K562 (cell line): ENCODE data around the gene SIX3. TPM values are rescaled to one million over a fixed set of nuclear protein-coding genes. Genes with fewer than 3 reads are reported as not detected.

ENCODE experiments used
- ATAC-seq: fragments of 200-7000 bp; cut with Tn5 transposase; 3 replicates; pipeline ENCODE4 v1.9.1; 2020; ENCODE audit warnings: moderate library complexity
- BruUV-seq: library from RNA; stranded (reverse); fragments of 400-500 nt; replicated peaks from 2 replicates; lab custom pipeline; 2021; lab: Mats Ljungman, UMichigan
- CTCF ChIA-PET: fragments of 300-600 bp; formaldehyde crosslinking; extraction: SDS; loops from one replicate; lab custom pipeline; 2021; ENCODE audit warnings: low intra/inter-chr PET ratio; lab: Yijun Ruan, JAX
- POLR2A ChIA-PET: fragments of 300-600, 350-650 bp; sonication (Branson Sonifier 250); formaldehyde crosslinking; extraction: SDS; loops from one replicate; lab custom pipeline; 2021; ENCODE audit warnings: antibody characterized with exemption, inconsistent platforms; lab: Yijun Ruan, JAX
- DNase-seq, 4 experiments: peaks; one replicate each; pipeline versions ENCODE4 v3.0.0 to v3.0.0-alpha.2; 2011 to 2018; ENCODE audit warnings: low spot score in 3 of 4, mixed read lengths in 3 of 4; ENCODE audit errors: extremely low read depth in 1 of 4
- FAIRE-seq: peaks from 2 replicates; lab custom pipeline; 2011; peaks lifted over from hg19 to GRCh38; lab: Jason Lieb, UNC
- H2AFZ ChIP-seq: 2 replicates; pipeline ENCODE4 v1.6.0; 2011; ENCODE audit warnings: low read depth, low read length, control low read depth, inconsistent platforms
- H3K27ac ChIP-seq: fragments of 200-600 bp; 3 replicates; pipeline ENCODE4 v1.8.0; 2011; ENCODE audit warnings: low read depth, mild to moderate bottlenecking, control low read depth, inconsistent platforms, low read length, moderate library complexity, mixed read lengths; ENCODE audit errors: extremely low read depth
- H3K27me3 ChIP-seq, 2 experiments: fragments of 300-600 bp in 1 of 2; 2 replicates in 1 of 2; 3 replicates in 1 of 2; pipeline versions ENCODE4 v1.6.0 to v1.8.0; 2011; ENCODE audit warnings: inconsistent platforms in 2 of 2, low read length in 2 of 2, mild to moderate bottlenecking in 1 of 2, mixed read lengths in 1 of 2, moderate library complexity in 1 of 2; ENCODE audit not compliant: control insufficient read depth in 2 of 2, insufficient read depth in 2 of 2
- H3K36me3 ChIP-seq: fragments of 300-600 bp; 3 replicates; pipeline ENCODE4 v1.8.0; 2011; ENCODE audit warnings: mild to moderate bottlenecking, low read length, inconsistent platforms; ENCODE audit not compliant: control insufficient read depth, insufficient read depth
- H3K4me1 ChIP-seq, 2 experiments: fragments of 200-600 bp in 1 of 2; replicated peaks in 1 of 2; 2 replicates in 1 of 2; 3 replicates in 1 of 2; pipeline versions ENCODE4 v1.5.1 to v1.8.0; 2011; ENCODE audit warnings: inconsistent platforms in 2 of 2, low read length in 2 of 2, mild to moderate bottlenecking in 1 of 2, mixed read lengths in 1 of 2, moderate library complexity in 1 of 2; ENCODE audit not compliant: control insufficient read depth in 2 of 2, insufficient read depth in 2 of 2
- H3K4me2 ChIP-seq: 2 replicates; pipeline ENCODE4 v1.6.1; 2011; ENCODE audit warnings: low read length, control low read depth, inconsistent platforms, mixed read lengths; ENCODE audit not compliant: insufficient read depth
- H3K4me3 ChIP-seq: fragments of 200-600 bp; sonication (generic), shearing (Covaris generic); 2 replicates; pipeline ENCODE4 v1.5.1; 2016; ENCODE audit warnings: control low read depth, inconsistent platforms
- H3K79me2 ChIP-seq: fragments of 200-600 bp; 3 replicates; pipeline ENCODE4 v1.8.0; 2011; ENCODE audit warnings: low read length, inconsistent platforms; ENCODE audit not compliant: control insufficient read depth, insufficient read depth
- H3K9ac ChIP-seq, 2 experiments: 2 replicates each; pipeline versions ENCODE4 v1.6.0 to v1.6.1; 2011; ENCODE audit warnings: low read depth in 2 of 2, low read length in 2 of 2, control low read depth in 1 of 2, inconsistent platforms in 1 of 2, mild to moderate bottlenecking in 1 of 2, mixed read lengths in 1 of 2; ENCODE audit not compliant: insufficient read depth in 1 of 2
- H3K9me1 ChIP-seq: one replicate; pipeline ENCODE4 v1.6.0; 2011; ENCODE audit warnings: inconsistent platforms, mild to moderate bottlenecking, low read length, moderate library complexity; ENCODE audit not compliant: control insufficient read depth, insufficient read depth
- H3K9me3 ChIP-seq: replicated peaks from 2 replicates; pipeline ENCODE4 v1.5.1; 2011; ENCODE audit warnings: low read depth, low read length, inconsistent platforms; ENCODE audit not compliant: control insufficient read depth, insufficient read depth
- H4K20me1 ChIP-seq: replicated peaks from 2 replicates; pipeline ENCODE4 v1.6.1; 2011; ENCODE audit warnings: low read length, inconsistent platforms, mixed read lengths; ENCODE audit not compliant: control insufficient read depth, insufficient read depth
- MYBL2 ChIP-seq, 2 experiments: fragments of 450-650 bp in 1 of 2; sonication (generic) in 1 of 2; formaldehyde crosslinking in 1 of 2; IDR thresholded peaks; 2 replicates each; pipeline versions ENCODE4 v1.6.1 to v1.8.1; 2017 to 2022; ENCODE audit warnings: borderline replicate concordance in 1 of 2, inconsistent platforms in 1 of 2, low read depth in 1 of 2, mild to moderate bottlenecking in 1 of 2, missing genetic modification reagents in 1 of 2, moderate library complexity in 1 of 2
- STAT5A ChIP-seq: IDR thresholded peaks from 2 replicates; pipeline ENCODE4 v1.6.1; 2012; ENCODE audit warnings: low read length, inconsistent platforms, borderline replicate concordance
- ZBED1 ChIP-seq: IDR thresholded peaks from 2 replicates; pipeline ENCODE4 v1.6.1; 2014
- WGBS: fragments of 100-300 bp; shearing (Covaris generic); methylation state at CpG from one replicate; pipeline ENCODE4 v1.1.6; 2016; ENCODE audit warnings: low coverage, mixed read lengths; ENCODE audit not compliant: insufficient coverage; ENCODE audit errors: missing lambda C conversion rate; 5-methylcytosine and 5-hydroxymethylcytosine counted together
- in situ Hi-C: fragments of 300-500 bp; cut with MboI; formaldehyde crosslinking; loops from 4 replicates; pipeline ENCODE4 v1.15.0; 2018; ENCODE audit warnings: inconsistent platforms, mixed read lengths
- intact Hi-C: fragments of 100-400 bp; cut with micrococcal nuclease; formaldehyde crosslinking; loops from 2 replicates; pipeline ENCODE4 v1.14.2; 2022
- polyA plus RNA-seq, 8 experiments: library from polyadenylated mRNA; depleted of rRNA in 4 of 8; stranded (reverse) in 5 of 8; unstranded in 3 of 8; fragments of >200 nt; fragmentation: Nextera tagmentation in 2 of 8; fragmentation: Illumina TruSeq in 1 of 8; extraction: Ambion mirVana in 2 of 8; extraction: Trizol in 1 of 8; gene quantifications; 2 replicates each; pipeline versions ENCODE4 v1.2.1 to v1.2.3, GENCODE V29; 2011 to 2014; ENCODE audit warnings: inconsistent platforms in 1 of 8, missing spikeins in 1 of 8
- total RNA-seq, 7 experiments: library from RNA; depleted of rRNA in 6 of 7; stranded (reverse); fragments of >200 nt in 6 of 7; fragmentation: Illumina TruSeq in 2 of 7; extraction: Trizol in 2 of 7; gene quantifications; 2 replicates each; pipeline versions ENCODE4 v1.2.1 to v1.2.3, GENCODE V29; 2011 to 2021; ENCODE audit warnings: low replicate concordance in 1 of 7
- TF ChIP-seq, protein P1 (sequence below): fragments of 200-600 bp; sonication (generic); IDR thresholded peaks from one replicate; pipeline ENCODE4 v1.6.1; 2012; ENCODE audit warnings: mild to moderate bottlenecking, low read depth, low read length, inconsistent platforms
- TF ChIP-seq, protein P2 (sequence below): fragments of 450-650 bp; IDR thresholded peaks from 2 replicates; pipeline ENCODE4 v1.6.1; 2016; ENCODE audit warnings: borderline replicate concordance

The SIX3 gene
- total and polyA plus RNA-seq, 9 of the 15 experiments (the other 6 are each of a cell fraction or from before 2014, with no cell fraction given), result not detected

DNA sequence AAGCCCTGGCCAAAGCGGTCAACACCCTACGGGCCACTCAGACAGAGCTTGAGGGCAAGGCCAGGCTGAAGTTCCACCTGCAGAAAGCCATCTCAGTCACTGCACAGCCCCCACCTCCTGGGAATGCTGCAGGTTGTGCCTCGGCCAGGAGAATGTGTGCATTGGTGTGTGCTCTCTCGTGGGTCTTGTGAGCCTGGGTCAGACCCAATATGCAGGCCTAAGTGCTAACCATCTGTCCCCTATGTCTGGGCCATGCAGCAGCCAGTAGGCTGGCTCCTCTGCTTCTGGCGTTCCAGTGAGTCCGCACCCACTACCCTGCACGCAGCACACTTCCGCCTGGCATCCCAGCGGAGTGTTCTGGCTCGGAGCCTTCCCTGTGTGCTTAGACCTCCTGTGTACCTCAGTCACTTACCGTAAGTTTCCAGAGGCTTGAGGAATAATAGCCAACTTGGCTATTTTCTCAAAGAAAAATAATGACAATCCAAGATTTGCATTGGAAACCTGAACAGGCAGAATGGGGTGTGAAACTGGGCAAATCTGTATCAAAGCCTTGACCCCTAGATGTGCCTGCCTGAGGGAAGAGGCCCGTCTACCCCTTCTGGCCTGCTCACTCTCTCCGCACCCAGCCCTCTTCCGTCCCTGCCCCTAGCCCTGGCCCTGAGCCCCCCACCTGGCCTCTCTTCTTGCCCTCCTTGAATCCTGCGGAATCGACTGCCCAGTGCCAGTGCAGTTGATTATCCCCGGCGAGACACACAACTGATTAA, 7.2 kb downstream of the SIX3 start:
- Histone ChIP-seq H3K4me1 (peaks cover 0 to 15% of the 10 kb centered on the region in 2 experiments; a peak in 3 of 5 replicates), H2AFZ (no peak overlapping the region), H3K4me3 (no peak overlapping the region), H3K9me1 (no peaks in the 10 kb centered on the region), H3K79me2 (no peaks in the 10 kb centered on the region), H3K4me2 (no peak overlapping the region), H3K36me3 (no peaks in the 10 kb centered on the region), H3K9me3 (no peaks in the 10 kb centered on the region), H3K27me3 (peaks cover 50 to 87% of the 10 kb centered on the region in 2 experiments; a peak in 4 of 5 replicates), H3K9ac (0 out of 4 replicates have a peak overlapping the region, but pooled peaks of 1 of the 2 experiments have one; percentile 35), H3K27ac (no peak overlapping the region), H4K20me1 (no peaks in the 10 kb centered on the region; the same call in none of the 2 replicates)
- BruUV-seq, result no TSS peak
- ATAC-seq, result no peak
- ChIA-PET POLR2A (no interaction called here), CTCF (no interaction called here)
- in situ Hi-C loops, result loop anchor here (10.0 kb wide), 1 partner anchor 464 kb away; no protein-coding TSS in a partner anchor
- 11% methylated on average over 18 of the region's 18 CpGs for WGBS
- no peak for FAIRE-seq
- intact Hi-C loops, result no loop called here
- no peak for DNase-seq
- no peak for TF ChIP-seq ZBED1
- no peak for TF ChIP-seq STAT5A
- TF ChIP-seq, protein P1, sequence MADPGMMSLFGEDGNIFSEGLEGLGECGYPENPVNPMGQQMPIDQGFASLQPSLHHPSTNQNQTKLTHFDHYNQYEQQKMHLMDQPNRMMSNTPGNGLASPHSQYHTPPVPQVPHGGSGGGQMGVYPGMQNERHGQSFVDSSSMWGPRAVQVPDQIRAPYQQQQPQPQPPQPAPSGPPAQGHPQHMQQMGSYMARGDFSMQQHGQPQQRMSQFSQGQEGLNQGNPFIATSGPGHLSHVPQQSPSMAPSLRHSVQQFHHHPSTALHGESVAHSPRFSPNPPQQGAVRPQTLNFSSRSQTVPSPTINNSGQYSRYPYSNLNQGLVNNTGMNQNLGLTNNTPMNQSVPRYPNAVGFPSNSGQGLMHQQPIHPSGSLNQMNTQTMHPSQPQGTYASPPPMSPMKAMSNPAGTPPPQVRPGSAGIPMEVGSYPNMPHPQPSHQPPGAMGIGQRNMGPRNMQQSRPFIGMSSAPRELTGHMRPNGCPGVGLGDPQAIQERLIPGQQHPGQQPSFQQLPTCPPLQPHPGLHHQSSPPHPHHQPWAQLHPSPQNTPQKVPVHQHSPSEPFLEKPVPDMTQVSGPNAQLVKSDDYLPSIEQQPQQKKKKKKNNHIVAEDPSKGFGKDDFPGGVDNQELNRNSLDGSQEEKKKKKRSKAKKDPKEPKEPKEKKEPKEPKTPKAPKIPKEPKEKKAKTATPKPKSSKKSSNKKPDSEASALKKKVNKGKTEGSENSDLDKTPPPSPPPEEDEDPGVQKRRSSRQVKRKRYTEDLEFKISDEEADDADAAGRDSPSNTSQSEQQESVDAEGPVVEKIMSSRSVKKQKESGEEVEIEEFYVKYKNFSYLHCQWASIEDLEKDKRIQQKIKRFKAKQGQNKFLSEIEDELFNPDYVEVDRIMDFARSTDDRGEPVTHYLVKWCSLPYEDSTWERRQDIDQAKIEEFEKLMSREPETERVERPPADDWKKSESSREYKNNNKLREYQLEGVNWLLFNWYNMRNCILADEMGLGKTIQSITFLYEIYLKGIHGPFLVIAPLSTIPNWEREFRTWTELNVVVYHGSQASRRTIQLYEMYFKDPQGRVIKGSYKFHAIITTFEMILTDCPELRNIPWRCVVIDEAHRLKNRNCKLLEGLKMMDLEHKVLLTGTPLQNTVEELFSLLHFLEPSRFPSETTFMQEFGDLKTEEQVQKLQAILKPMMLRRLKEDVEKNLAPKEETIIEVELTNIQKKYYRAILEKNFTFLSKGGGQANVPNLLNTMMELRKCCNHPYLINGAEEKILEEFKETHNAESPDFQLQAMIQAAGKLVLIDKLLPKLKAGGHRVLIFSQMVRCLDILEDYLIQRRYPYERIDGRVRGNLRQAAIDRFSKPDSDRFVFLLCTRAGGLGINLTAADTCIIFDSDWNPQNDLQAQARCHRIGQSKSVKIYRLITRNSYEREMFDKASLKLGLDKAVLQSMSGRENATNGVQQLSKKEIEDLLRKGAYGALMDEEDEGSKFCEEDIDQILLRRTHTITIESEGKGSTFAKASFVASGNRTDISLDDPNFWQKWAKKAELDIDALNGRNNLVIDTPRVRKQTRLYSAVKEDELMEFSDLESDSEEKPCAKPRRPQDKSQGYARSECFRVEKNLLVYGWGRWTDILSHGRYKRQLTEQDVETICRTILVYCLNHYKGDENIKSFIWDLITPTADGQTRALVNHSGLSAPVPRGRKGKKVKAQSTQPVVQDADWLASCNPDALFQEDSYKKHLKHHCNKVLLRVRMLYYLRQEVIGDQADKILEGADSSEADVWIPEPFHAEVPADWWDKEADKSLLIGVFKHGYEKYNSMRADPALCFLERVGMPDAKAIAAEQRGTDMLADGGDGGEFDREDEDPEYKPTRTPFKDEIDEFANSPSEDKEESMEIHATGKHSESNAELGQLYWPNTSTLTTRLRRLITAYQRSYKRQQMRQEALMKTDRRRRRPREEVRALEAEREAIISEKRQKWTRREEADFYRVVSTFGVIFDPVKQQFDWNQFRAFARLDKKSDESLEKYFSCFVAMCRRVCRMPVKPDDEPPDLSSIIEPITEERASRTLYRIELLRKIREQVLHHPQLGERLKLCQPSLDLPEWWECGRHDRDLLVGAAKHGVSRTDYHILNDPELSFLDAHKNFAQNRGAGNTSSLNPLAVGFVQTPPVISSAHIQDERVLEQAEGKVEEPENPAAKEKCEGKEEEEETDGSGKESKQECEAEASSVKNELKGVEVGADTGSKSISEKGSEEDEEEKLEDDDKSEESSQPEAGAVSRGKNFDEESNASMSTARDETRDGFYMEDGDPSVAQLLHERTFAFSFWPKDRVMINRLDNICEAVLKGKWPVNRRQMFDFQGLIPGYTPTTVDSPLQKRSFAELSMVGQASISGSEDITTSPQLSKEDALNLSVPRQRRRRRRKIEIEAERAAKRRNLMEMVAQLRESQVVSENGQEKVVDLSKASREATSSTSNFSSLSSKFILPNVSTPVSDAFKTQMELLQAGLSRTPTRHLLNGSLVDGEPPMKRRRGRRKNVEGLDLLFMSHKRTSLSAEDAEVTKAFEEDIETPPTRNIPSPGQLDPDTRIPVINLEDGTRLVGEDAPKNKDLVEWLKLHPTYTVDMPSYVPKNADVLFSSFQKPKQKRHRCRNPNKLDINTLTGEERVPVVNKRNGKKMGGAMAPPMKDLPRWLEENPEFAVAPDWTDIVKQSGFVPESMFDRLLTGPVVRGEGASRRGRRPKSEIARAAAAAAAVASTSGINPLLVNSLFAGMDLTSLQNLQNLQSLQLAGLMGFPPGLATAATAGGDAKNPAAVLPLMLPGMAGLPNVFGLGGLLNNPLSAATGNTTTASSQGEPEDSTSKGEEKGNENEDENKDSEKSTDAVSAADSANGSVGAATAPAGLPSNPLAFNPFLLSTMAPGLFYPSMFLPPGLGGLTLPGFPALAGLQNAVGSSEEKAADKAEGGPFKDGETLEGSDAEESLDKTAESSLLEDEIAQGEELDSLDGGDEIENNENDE, result no peak
- TF ChIP-seq MYBL2 (IDR thresholded peaks at IDR 0.05; ENCODE audit: low read depth), result no peak
- TF ChIP-seq MYBL2 (CRISPR knock-in tag; IDR thresholded peaks at IDR 0.05; ENCODE audit: borderline replicate concordance), result no peak
- TF ChIP-seq, protein P2, sequence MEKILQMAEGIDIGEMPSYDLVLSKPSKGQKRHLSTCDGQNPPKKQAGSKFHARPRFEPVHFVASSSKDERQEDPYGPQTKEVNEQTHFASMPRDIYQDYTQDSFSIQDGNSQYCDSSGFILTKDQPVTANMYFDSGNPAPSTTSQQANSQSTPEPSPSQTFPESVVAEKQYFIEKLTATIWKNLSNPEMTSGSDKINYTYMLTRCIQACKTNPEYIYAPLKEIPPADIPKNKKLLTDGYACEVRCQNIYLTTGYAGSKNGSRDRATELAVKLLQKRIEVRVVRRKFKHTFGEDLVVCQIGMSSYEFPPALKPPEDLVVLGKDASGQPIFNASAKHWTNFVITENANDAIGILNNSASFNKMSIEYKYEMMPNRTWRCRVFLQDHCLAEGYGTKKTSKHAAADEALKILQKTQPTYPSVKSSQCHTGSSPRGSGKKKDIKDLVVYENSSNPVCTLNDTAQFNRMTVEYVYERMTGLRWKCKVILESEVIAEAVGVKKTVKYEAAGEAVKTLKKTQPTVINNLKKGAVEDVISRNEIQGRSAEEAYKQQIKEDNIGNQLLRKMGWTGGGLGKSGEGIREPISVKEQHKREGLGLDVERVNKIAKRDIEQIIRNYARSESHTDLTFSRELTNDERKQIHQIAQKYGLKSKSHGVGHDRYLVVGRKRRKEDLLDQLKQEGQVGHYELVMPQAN, result no peak
